ENCODE results near the gene OR51I2. TPM values are rescaled to one million over a fixed set of nuclear protein-coding genes. Genes with fewer than 3 reads are reported as not detected.

Gene OR51I2
- total and polyA plus RNA-seq, 9 of the 15 experiments (the other 6 are each of a cell fraction or from before 2014, with no cell fraction given): 0.06 to 0.61 (median 0.07) TPM; not detected in 6

- TF ChIP-seq BCLAF1 (IDR thresholded peaks at IDR 0.05; ENCODE audit: borderline replicate concordance in 1 of 2, control insufficient read depth in 1 of 2, low read depth in 2 of 2, low read length in 1 of 2) (peak in 1 of 2 experiments; percentile 79; a peak in 1 of 4 replicates), ETV6 (IDR thresholded peaks at IDR 0.05; ENCODE audit: borderline replicate concordance in 1 of 2, low read depth in 2 of 2, low read length in 1 of 2) (no peak), ETV6 (CRISPR knock-in tag; IDR thresholded peaks at IDR 0.05; ENCODE audit: borderline replicate concordance) (no peak), SIRT6 (IDR thresholded peaks at IDR 0.05; ENCODE audit: low read depth, low read length) (no peak), KLF13 (tag; IDR thresholded peaks at IDR 0.05; ENCODE audit: borderline replicate concordance, low read depth) (no peak), PHTF2 (CRISPR knock-in tag; IDR thresholded peaks at IDR 0.05) (no peak), ZNF512 (tag; IDR thresholded peaks at IDR 0.05) (no peak), SMAD2 (IDR thresholded peaks at IDR 0.05; ENCODE audit: low read depth, low read length) (no peak), ZBTB17 (CRISPR knock-in tag; IDR thresholded peaks at IDR 0.05) (no peak), RHOXF2B (CRISPR knock-in tag; conservative IDR thresholded peaks at IDR 0.05) (no peak), ZNF217 (CRISPR knock-in tag; IDR thresholded peaks at IDR 0.05) (no peak), HMG20A (CRISPR knock-in tag; conservative IDR thresholded peaks at IDR 0.05) (no peak), TCFL5 (CRISPR knock-in tag; conservative IDR thresholded peaks at IDR 0.05) (no peak), CBFA2T2 (conservative IDR thresholded peaks at IDR 0.05) (0 out of 2 replicates have a peak, but pooled peaks have one; percentile 3), ELK1 (CRISPR knock-in tag; IDR thresholded peaks at IDR 0.05) (no peak), TCF7L2 (IDR thresholded peaks at IDR 0.05; ENCODE audit: low read depth, low read length) (no peak), SP2 (IDR thresholded peaks at IDR 0.05; ENCODE audit: extremely low read depth, low read depth, low read length, poor library complexity, severe bottlenecking) (no peak), NR2C1 (IDR thresholded peaks at IDR 0.05) (no peak), NR2C1 (tag; IDR thresholded peaks at IDR 0.05) (no peak), POLR2B (IDR thresholded peaks at IDR 0.05; ENCODE audit: low read depth, partially characterized antibody) (peak; percentile 99)
These were observed 56.4 kb downstream of the OR51I2 start (continued) for GRCh38 chr11:5505363-5506048.
